ENCODE results near the gene TERT.

TERT gene

GRCh38 chr5:1332461-1333001, 37.7 kb upstream of the TERT start:
- H3K9me3 ChIP-seq (ENCODE audit: insufficient read depth, low read depth, low read length): no peaks in the 10 kb centered on the region
- no peak overlapping the region for H2AFZ ChIP-seq (ENCODE audit: low read length)
- H3F3A ChIP-seq (ENCODE audit: low read depth): peaks cover 7% of the 10 kb centered on the region; the same call in 1 of the 2 replicates
- no peak overlapping the region for H3K9ac ChIP-seq (ENCODE audit: low read depth, low read length, poor library complexity, severe bottlenecking)
- H3K79me2 ChIP-seq (ENCODE audit: insufficient read depth, low read length): peaks cover 43% of the 10 kb centered on the region; the same call in 1 of the 2 replicates
- no peaks in the 10 kb centered on the region for H3K9me2 ChIP-seq (replicated peaks; ENCODE audit: low read depth, low read length)
- H4K20me1 ChIP-seq (ENCODE audit: insufficient read depth, low read length, poor library complexity, severe bottlenecking): peaks cover 48% of the 10 kb centered on the region
- H3K36me3 ChIP-seq (ENCODE audit: insufficient read depth, low read length): peaks cover 78% of the 10 kb centered on the region; the same call in 1 of the 2 replicates
- no peak overlapping the region for H3K4me3 ChIP-seq (ENCODE audit: low read length, poor library complexity, severe bottlenecking)
- no peaks in the 10 kb centered on the region for H3K27me3 ChIP-seq (ENCODE audit: insufficient read depth, low read length, poor library complexity, severe bottlenecking)
- TF ChIP-seq EZH2phosphoT487 (IDR thresholded peaks at IDR 0.05; ENCODE audit: borderline replicate concordance) (no peak), CTCF (conservative IDR thresholded peaks at IDR 0.05; ENCODE audit: low read length) (no peak)
- H3K4me2 ChIP-seq (ENCODE audit: low read depth, low read length, poor library complexity, severe bottlenecking): no peak overlapping the region
- no peaks in the 10 kb centered on the region for H3K4me1 ChIP-seq (ENCODE audit: insufficient read depth, low read length, poor library complexity, severe bottlenecking)

GRCh38 chr5:1331861-1332405, 37.1 kb upstream of the TERT start:
- Histone ChIP-seq H4K20me1 (ENCODE audit: insufficient read depth, low read length, poor library complexity, severe bottlenecking) (peaks cover 44% of the 10 kb centered on the region), H3K9ac (ENCODE audit: low read depth, low read length, poor library complexity, severe bottlenecking) (no peak overlapping the region), H3K4me1 (ENCODE audit: insufficient read depth, low read length, poor library complexity, severe bottlenecking) (no peaks in the 10 kb centered on the region), H3K9me2 (replicated peaks; ENCODE audit: low read depth, low read length) (no peaks in the 10 kb centered on the region), H3K4me2 (ENCODE audit: low read depth, low read length, poor library complexity, severe bottlenecking) (no peak overlapping the region), H3K36me3 (ENCODE audit: insufficient read depth, low read length) (peaks cover 72% of the 10 kb centered on the region; the same call in 1 of the 2 replicates), H3K27me3 (ENCODE audit: insufficient read depth, low read length, poor library complexity, severe bottlenecking) (no peaks in the 10 kb centered on the region), H3K79me2 (ENCODE audit: insufficient read depth, low read length) (peaks cover 39% of the 10 kb centered on the region; the same call in 1 of the 2 replicates), H2AFZ (ENCODE audit: low read length) (no peak overlapping the region), H3F3A (ENCODE audit: low read depth) (peaks cover 7% of the 10 kb centered on the region; the same call in 1 of the 2 replicates), H3K9me3 (ENCODE audit: insufficient read depth, low read depth, low read length) (no peaks in the 10 kb centered on the region), H3K4me3 (ENCODE audit: low read length, poor library complexity, severe bottlenecking) (no peak overlapping the region)
- TF ChIP-seq CTCF (conservative IDR thresholded peaks at IDR 0.05; ENCODE audit: low read length): no peak
- no peak for TF ChIP-seq EZH2phosphoT487 (IDR thresholded peaks at IDR 0.05; ENCODE audit: borderline replicate concordance)

GRCh38 chr5:1330847-1331831, 36.3 kb upstream of the TERT start:
- H3K36me3 ChIP-seq (ENCODE audit: insufficient read depth, low read length): peaks cover 64% of the 10 kb centered on the region; the same call in 1 of the 2 replicates
- no peak overlapping the region for H2AFZ ChIP-seq (ENCODE audit: low read length)
- H3F3A ChIP-seq (ENCODE audit: low read depth): peaks cover 7% of the 10 kb centered on the region; the same call in 1 of the 2 replicates
- H4K20me1 ChIP-seq (ENCODE audit: insufficient read depth, low read length, poor library complexity, severe bottlenecking): peaks cover 37% of the 10 kb centered on the region
- TF ChIP-seq CTCF (conservative IDR thresholded peaks at IDR 0.05; ENCODE audit: low read length): no peak
- TF ChIP-seq EZH2phosphoT487 (IDR thresholded peaks at IDR 0.05; ENCODE audit: borderline replicate concordance): no peak
- H3K4me3 ChIP-seq (ENCODE audit: low read length, poor library complexity, severe bottlenecking): no peak overlapping the region
- no peak overlapping the region for H3K4me2 ChIP-seq (ENCODE audit: low read depth, low read length, poor library complexity, severe bottlenecking)
- peaks cover 31% of the 10 kb centered on the region; the same call in 1 of the 2 replicates for H3K79me2 ChIP-seq (ENCODE audit: insufficient read depth, low read length)
- no peaks in the 10 kb centered on the region for H3K4me1 ChIP-seq (ENCODE audit: insufficient read depth, low read length, poor library complexity, severe bottlenecking)
- no peaks in the 10 kb centered on the region for H3K9me2 ChIP-seq (replicated peaks; ENCODE audit: low read depth, low read length)
- H3K9ac ChIP-seq (ENCODE audit: low read depth, low read length, poor library complexity, severe bottlenecking): no peak overlapping the region
- no peaks in the 10 kb centered on the region for H3K27me3 ChIP-seq (ENCODE audit: insufficient read depth, low read length, poor library complexity, severe bottlenecking)
- H3K9me3 ChIP-seq (ENCODE audit: insufficient read depth, low read depth, low read length): no peaks in the 10 kb centered on the region
